Measurements from ENCODE around the gene SLC9A5.

SLC9A5 gene

GRCh38 chr16:67317853-67318252 is 69.1 kb downstream of the SLC9A5 start:
- no peak for DNase-seq

Data from CD4-positive, alpha-beta T cell treated with Interferon gamma for 1 hour (primary cell).